Endodermal cell (in vitro differentiated cells): ENCODE data around the gene CXCL6. TPM values are rescaled to one million over a fixed set of nuclear protein-coding genes. Genes with fewer than 3 reads are reported as not detected.

Experiments used
- DNase-seq: peaks from one replicate; pipeline ENCODE4 v3.0.0-alpha.2; 2017
- H3K27ac ChIP-seq: 2 replicates; pipeline ENCODE4 v1.5.1; 2013; ENCODE audit warnings: mild to moderate bottlenecking, low read depth, low read length, moderate library complexity
- H3K27me3 ChIP-seq: 2 replicates; pipeline ENCODE4 v1.6.1; 2013; ENCODE audit warnings: mild to moderate bottlenecking, low read length, moderate library complexity; ENCODE audit not compliant: insufficient read depth, control insufficient read depth, poor library complexity, severe bottlenecking
- H3K36me3 ChIP-seq: 2 replicates; pipeline ENCODE4 v1.7.0; 2013; ENCODE audit warnings: mild to moderate bottlenecking, low read length, moderate library complexity; ENCODE audit not compliant: control insufficient read depth, insufficient read depth
- H3K4me1 ChIP-seq: one replicate; pipeline ENCODE4 v1.7.0; 2013; ENCODE audit warnings: low read length; ENCODE audit not compliant: control insufficient read depth, insufficient read depth
- H3K4me3 ChIP-seq: 2 replicates; pipeline ENCODE4 v1.5.1; 2013; ENCODE audit warnings: mild to moderate bottlenecking, low read length, moderate library complexity
- H3K9ac ChIP-seq: 2 replicates; pipeline ENCODE4 v1.6.1; 2013; ENCODE audit warnings: mild to moderate bottlenecking, low read length, moderate library complexity; ENCODE audit not compliant: poor library complexity, severe bottlenecking; ENCODE audit errors: extremely low read depth
- H3K9me3 ChIP-seq: 2 replicates; pipeline ENCODE4 v1.6.1; 2013; ENCODE audit warnings: mild to moderate bottlenecking, low read length, moderate library complexity; ENCODE audit not compliant: control insufficient read depth
- H3K27ac Mint-ChIP-seq: 2 replicates; pipeline ENCODE4 v1.8.0; 2020; ENCODE audit warnings: mixed read lengths
- H3K27me3 Mint-ChIP-seq: 2 replicates; pipeline ENCODE4 v1.8.0; 2021; ENCODE audit warnings: mild to moderate bottlenecking, mixed read lengths; ENCODE audit not compliant: insufficient read depth
- H3K36me3 Mint-ChIP-seq: 2 replicates; pipeline ENCODE4 v1.8.0; 2020; ENCODE audit warnings: low read depth, mixed read lengths
- H3K4me1 Mint-ChIP-seq: 2 replicates; pipeline ENCODE4 v1.8.0; 2020; ENCODE audit warnings: mixed read lengths
- H3K4me3 Mint-ChIP-seq: 2 replicates; pipeline ENCODE4 v1.8.0; 2020; ENCODE audit warnings: mild to moderate bottlenecking, moderate library complexity, mixed read lengths
- H3K9me3 Mint-ChIP-seq: 2 replicates; pipeline ENCODE4 v1.8.0; 2020; ENCODE audit warnings: mild to moderate bottlenecking, mixed read lengths
- WGBS, 2 experiments: methylation state at CpG; one replicate each; pipeline versions ENCODE4 v1.1.5 to v1.1.7; 2013; ENCODE audit warnings: missing lambda C conversion rate in 2 of 2, mixed read lengths in 1 of 2; ENCODE audit not compliant: insufficient coverage in 1 of 2, insufficient read length in 1 of 2; 5-methylcytosine and 5-hydroxymethylcytosine counted together
- total RNA-seq, 2 donors: library from RNA; stranded (reverse); fragmentation: NEBNext Ultra II Directional in 1 of 2; extraction: Animal tissue kit (Norgen Biotek cat#: 25700) in 1 of 2; gene quantifications; 2 replicates in 1 of 2; 3 replicates in 1 of 2; pipeline ENCODE4 v1.2.1, GENCODE V29; 2021
- TF ChIP-seq, protein P1 (sequence below): fragments of 200-600 bp; sonication (generic); conservative IDR thresholded peaks from 2 replicates; pipeline ENCODE4 v1.5.0; 2021; ENCODE audit warnings: antibody characterized with exemption, mild to moderate bottlenecking

Gene CXCL6
- total RNA-seq, 2 donors from 2014 or later: 0.46 to 1.2 TPM

DNA sequence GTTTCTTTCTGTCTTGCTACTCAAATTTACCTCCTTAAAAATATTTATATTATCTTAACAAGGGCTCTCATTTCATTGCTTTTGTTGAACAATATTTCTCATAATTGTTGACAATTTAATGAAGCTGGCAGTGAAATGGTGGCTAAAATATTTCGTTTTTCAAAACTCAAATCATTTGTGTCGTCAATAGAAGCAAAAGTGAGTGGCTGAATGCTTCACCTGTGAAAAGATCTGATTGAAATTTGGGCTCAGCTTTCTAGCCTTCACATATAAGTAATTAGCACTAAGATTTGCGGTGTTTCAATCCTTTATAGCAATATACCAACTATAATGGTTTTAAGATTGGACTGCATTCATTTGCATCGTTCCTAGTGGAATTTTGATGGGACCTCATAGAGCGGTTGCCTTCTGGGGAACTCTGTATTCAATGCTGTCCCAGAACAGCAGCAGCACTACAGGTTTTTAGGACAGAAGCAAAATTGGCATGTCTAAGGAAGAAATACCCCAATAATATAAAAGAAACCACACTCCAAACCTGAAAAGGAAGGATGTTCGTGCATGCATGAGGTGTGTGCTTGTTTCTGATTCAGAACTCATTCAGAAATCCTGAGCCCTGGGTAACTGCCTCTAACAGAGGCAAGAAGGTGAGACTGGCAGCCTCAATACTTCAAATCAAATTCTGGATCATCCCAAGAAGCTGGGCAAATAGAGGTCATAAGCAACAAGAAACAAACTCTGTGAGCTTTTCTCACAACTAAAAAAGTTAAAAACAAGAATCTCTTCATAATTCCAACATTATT is 35.2 kb downstream of the CXCL6 start:
- H3K27me3 Mint-ChIP-seq: peaks cover 54% of the 10 kb centered on the region

GRCh38 chr4:73872316-73873108 is 36.0 kb downstream of the CXCL6 start:
- Histone ChIP-seq H3K27me3 (peaks cover 31% of the 10 kb centered on the region), H3K36me3 (no peaks in the 10 kb centered on the region), H3K4me1 (no peaks in the 10 kb centered on the region), H3K9me3 (no peaks in the 10 kb centered on the region), H3K9ac (no peak overlapping the region), H3K27ac (no peak overlapping the region), H3K4me3 (no peak overlapping the region)
- no peaks in the 10 kb centered on the region for H3K36me3 Mint-ChIP-seq
- no peak overlapping the region for H3K27ac Mint-ChIP-seq
- WGBS, 2 experiments: 100% methylated on average over 2 of the region's 2 CpGs; no CpG with 5 or more reads in 1 of the 2 experiments
- TF ChIP-seq, protein P1, sequence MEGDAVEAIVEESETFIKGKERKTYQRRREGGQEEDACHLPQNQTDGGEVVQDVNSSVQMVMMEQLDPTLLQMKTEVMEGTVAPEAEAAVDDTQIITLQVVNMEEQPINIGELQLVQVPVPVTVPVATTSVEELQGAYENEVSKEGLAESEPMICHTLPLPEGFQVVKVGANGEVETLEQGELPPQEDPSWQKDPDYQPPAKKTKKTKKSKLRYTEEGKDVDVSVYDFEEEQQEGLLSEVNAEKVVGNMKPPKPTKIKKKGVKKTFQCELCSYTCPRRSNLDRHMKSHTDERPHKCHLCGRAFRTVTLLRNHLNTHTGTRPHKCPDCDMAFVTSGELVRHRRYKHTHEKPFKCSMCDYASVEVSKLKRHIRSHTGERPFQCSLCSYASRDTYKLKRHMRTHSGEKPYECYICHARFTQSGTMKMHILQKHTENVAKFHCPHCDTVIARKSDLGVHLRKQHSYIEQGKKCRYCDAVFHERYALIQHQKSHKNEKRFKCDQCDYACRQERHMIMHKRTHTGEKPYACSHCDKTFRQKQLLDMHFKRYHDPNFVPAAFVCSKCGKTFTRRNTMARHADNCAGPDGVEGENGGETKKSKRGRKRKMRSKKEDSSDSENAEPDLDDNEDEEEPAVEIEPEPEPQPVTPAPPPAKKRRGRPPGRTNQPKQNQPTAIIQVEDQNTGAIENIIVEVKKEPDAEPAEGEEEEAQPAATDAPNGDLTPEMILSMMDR: no peak
- no peak overlapping the region for H3K4me3 Mint-ChIP-seq
- DNase-seq: no peak
- H3K4me1 Mint-ChIP-seq: peaks cover 8% of the 10 kb centered on the region
- no peaks in the 10 kb centered on the region for H3K9me3 Mint-ChIP-seq
- peaks cover 54% of the 10 kb centered on the region for H3K27me3 Mint-ChIP-seq

More for the DNA sequence above, 35.2 kb downstream of the CXCL6 start:
- no peaks in the 10 kb centered on the region for H3K36me3 ChIP-seq
- no peaks in the 10 kb centered on the region for H3K4me1 ChIP-seq
- peaks cover 8% of the 10 kb centered on the region for H3K4me1 Mint-ChIP-seq
- H3K4me3 Mint-ChIP-seq: no peak overlapping the region
- H3K9me3 Mint-ChIP-seq: no peaks in the 10 kb centered on the region
- no peak overlapping the region for H3K9ac ChIP-seq
- no peak overlapping the region for H3K4me3 ChIP-seq
- WGBS, 2 experiments: 88 to 100% methylated on average over 1 to 6 of the region's 6 CpGs
- no peaks in the 10 kb centered on the region for H3K9me3 ChIP-seq
- peaks cover 31% of the 10 kb centered on the region for H3K27me3 ChIP-seq
- no peaks in the 10 kb centered on the region for H3K36me3 Mint-ChIP-seq
- no peak overlapping the region for H3K27ac ChIP-seq
- H3K27ac Mint-ChIP-seq: no peak overlapping the region
- no peak for DNase-seq
- TF ChIP-seq, protein P1: no peak

GRCh38 chr4:73874386-73874785 is 37.9 kb downstream of the CXCL6 start:
- TF ChIP-seq, protein P1: no peak
- Mint-ChIP-seq H3K9me3 (no peaks in the 10 kb centered on the region), H3K27ac (no peak overlapping the region), H3K4me1 (peaks cover 3% of the 10 kb centered on the region), H3K27me3 (peaks cover 38% of the 10 kb centered on the region), H3K36me3 (no peaks in the 10 kb centered on the region), H3K4me3 (no peak overlapping the region)
- Histone ChIP-seq H3K36me3 (no peaks in the 10 kb centered on the region), H3K27ac (no peak overlapping the region), H3K4me1 (no peaks in the 10 kb centered on the region), H3K27me3 (peaks cover 14% of the 10 kb centered on the region), H3K4me3 (no peak overlapping the region), H3K9ac (no peak overlapping the region), H3K9me3 (no peaks in the 10 kb centered on the region)
- 91 to 100% methylated on average over 2 of the region's 2 CpGs for WGBS, 2 experiments
- no peak for DNase-seq
